Parathyroid adenoma (tissue), 2 donors: Measurements from ENCODE around the gene RABAC1.

Experiments
- H2AFZ ChIP-seq: fragments of 300-600 bp; sonication (generic); one replicate; pipeline ENCODE4 v1.7.0; 2017; ENCODE audit warnings: antibody characterized with exemption, mild to moderate bottlenecking
- H3K27ac ChIP-seq: fragments of 300-600 bp; sonication (generic); one replicate; pipeline ENCODE4 v1.7.0; 2017
- H3K27me3 ChIP-seq: fragments of 300-600 bp; sonication (generic); one replicate; pipeline ENCODE4 v1.7.0; 2017; ENCODE audit warnings: low read length; ENCODE audit not compliant: control insufficient read depth, insufficient read depth
- H3K36me3 ChIP-seq: fragments of 300-600 bp; sonication (generic); one replicate; pipeline ENCODE4 v1.7.0; 2017; ENCODE audit warnings: low read length; ENCODE audit not compliant: control insufficient read depth, insufficient read depth
- H3K4me1 ChIP-seq: fragments of 300-600 bp; sonication (generic); one replicate; pipeline ENCODE4 v1.7.0; 2017; ENCODE audit warnings: control low read depth
- H3K4me2 ChIP-seq: fragments of 300-600 bp; sonication (generic); one replicate; pipeline ENCODE4 v1.7.0; 2017; ENCODE audit warnings: low read length
- H3K4me3 ChIP-seq: fragments of 300-600 bp; sonication (generic); one replicate; pipeline ENCODE4 v1.7.0; 2017; ENCODE audit warnings: low read depth, low read length
- H3K79me2 ChIP-seq: fragments of 300-600 bp; sonication (generic); one replicate; pipeline ENCODE4 v1.7.0; 2017; ENCODE audit warnings: control low read depth
- H3K9ac ChIP-seq: fragments of 300-600 bp; sonication (generic); one replicate; pipeline ENCODE4 v1.7.0; 2017; ENCODE audit warnings: mild to moderate bottlenecking
- H3K9me3 ChIP-seq: fragments of 300-600 bp; sonication (generic); one replicate; pipeline ENCODE4 v1.7.0; 2017; ENCODE audit warnings: low read length; ENCODE audit not compliant: control insufficient read depth
- CTCF ChIP-seq: fragments of 300-600 bp; sonication (generic); IDR thresholded peaks from one replicate; pipeline ENCODE4 v1.7.0; 2017; ENCODE audit warnings: antibody characterized with exemption, mild to moderate bottlenecking
- donor health status: primary hyperparathyroidism.

Gene RABAC1

GRCh38 chr19:41928221-41928683, 30.9 kb downstream of the RABAC1 start, which contains the start of gene ERFL:
ERFL (minus strand) TSS chr19:41928449; CDS start chr19:41912919, 15,530 bp downstream.
- no peak within 1 kb of the TSS for H3K27ac ChIP-seq
- H3K4me1 ChIP-seq = peaks cover 20% of the 10 kb centered on the region
- no peaks in the 10 kb centered on the region for H3K36me3 ChIP-seq
- H3K79me2 ChIP-seq = no peaks in the 10 kb centered on the region
- peak within 1 kb of the TSS; percentile 60 for H3K4me3 ChIP-seq
- no peaks in the 10 kb centered on the region for H3K27me3 ChIP-seq
- H3K4me2 ChIP-seq = peak within 1 kb of the TSS; percentile 93
- no peaks in the 10 kb centered on the region for H3K9me3 ChIP-seq
- no peak within 1 kb of the TSS for H3K9ac ChIP-seq
- peak within 1 kb of the TSS; percentile 64 for H2AFZ ChIP-seq
- TF ChIP-seq CTCF = no peak

- Histone ChIP-seq H3K4me3 (peak overlapping the region; percentile 60), H3K27ac (no peak overlapping the region), H3K4me1 (peaks cover 20% of the 10 kb centered on the region), H3K4me2 (peak overlapping the region; percentile 93), H3K27me3 (no peaks in the 10 kb centered on the region), H3K79me2 (no peaks in the 10 kb centered on the region), H3K36me3 (no peaks in the 10 kb centered on the region), H3K9me3 (no peaks in the 10 kb centered on the region), H2AFZ (peak overlapping the region; percentile 64), H3K9ac (no peak overlapping the region)
- TF ChIP-seq CTCF = no peak
Observed at GRCh38 chr19:41927497-41928192, 31.5 kb downstream of the RABAC1 start.

- Histone ChIP-seq H3K4me1 (peaks cover 20% of the 10 kb centered on the region), H3K9me3 (no peaks in the 10 kb centered on the region), H2AFZ (no peak overlapping the region), H3K4me3 (no peak overlapping the region), H3K9ac (no peak overlapping the region), H3K27ac (no peak overlapping the region), H3K36me3 (no peaks in the 10 kb centered on the region), H3K79me2 (no peaks in the 10 kb centered on the region), H3K4me2 (no peak overlapping the region), H3K27me3 (no peaks in the 10 kb centered on the region)
- TF ChIP-seq CTCF = no peak
Observed at GRCh38 chr19:41926763-41927496, 32.2 kb downstream of the RABAC1 start.

- no peak overlapping the region for H3K4me3 ChIP-seq
- H3K36me3 ChIP-seq = no peaks in the 10 kb centered on the region
- no peaks in the 10 kb centered on the region for H3K79me2 ChIP-seq
- H3K4me2 ChIP-seq = no peak overlapping the region
- no peaks in the 10 kb centered on the region for H3K9me3 ChIP-seq
- H2AFZ ChIP-seq = no peak overlapping the region
- no peak overlapping the region for H3K9ac ChIP-seq
- no peak for TF ChIP-seq CTCF
- no peak overlapping the region for H3K27ac ChIP-seq
- peaks cover 15% of the 10 kb centered on the region for H3K4me1 ChIP-seq
- H3K27me3 ChIP-seq = no peaks in the 10 kb centered on the region
Observed at GRCh38 chr19:41926028-41926762, 32.9 kb downstream of the RABAC1 start.
